Loucy (cell line): ENCODE data around the gene NOP16.

Experiments
- H2AFZ ChIP-seq: fragments of 200-600 bp; sonication (generic); 2 replicates; pipeline ENCODE4 v1.6.0; 2016; ENCODE audit warnings: antibody characterized with exemption, mild to moderate bottlenecking, low read length, moderate library complexity
- H3F3A ChIP-seq: fragments of 200-600 bp; 2 replicates; pipeline ENCODE4 v1.6.0; 2016; ENCODE audit warnings: antibody characterized with exemption, low read depth, mild to moderate bottlenecking
- H3K27me3 ChIP-seq: fragments of 200-600 bp; sonication (generic); 2 replicates; pipeline ENCODE4 v1.6.1; 2014; ENCODE audit warnings: low read length, mild to moderate bottlenecking; ENCODE audit not compliant: insufficient read depth, poor library complexity, severe bottlenecking
- H3K36me3 ChIP-seq: fragments of 200-600 bp; sonication (generic); 2 replicates; pipeline ENCODE4 v1.6.1; 2016; ENCODE audit warnings: low read length; ENCODE audit not compliant: insufficient read depth
- H3K4me1 ChIP-seq: fragments of 200-600 bp; sonication (generic); 2 replicates; pipeline ENCODE4 v1.5.1; 2014; ENCODE audit warnings: low read length, mild to moderate bottlenecking; ENCODE audit not compliant: insufficient read depth, poor library complexity, severe bottlenecking
- H3K4me2 ChIP-seq: fragments of 200-600 bp; sonication (generic); 2 replicates; pipeline ENCODE4 v1.6.0; 2014; ENCODE audit warnings: antibody characterized with exemption, low read length, low read depth, mild to moderate bottlenecking; ENCODE audit not compliant: poor library complexity, severe bottlenecking
- H3K4me3 ChIP-seq: fragments of 200-600 bp; sonication (generic); 2 replicates; pipeline ENCODE4 v1.5.1; 2014; ENCODE audit warnings: low read length, mild to moderate bottlenecking, mixed read lengths; ENCODE audit not compliant: poor library complexity, severe bottlenecking
- H3K79me2 ChIP-seq: fragments of 200-600 bp; sonication (generic); 2 replicates; pipeline ENCODE4 v1.6.1; 2014; ENCODE audit warnings: low read length; ENCODE audit not compliant: insufficient read depth
- H3K9ac ChIP-seq: fragments of 200-600 bp; sonication (generic); 2 replicates; pipeline ENCODE4 v1.6.0; 2014; ENCODE audit warnings: mild to moderate bottlenecking, low read depth, low read length, moderate library complexity; ENCODE audit not compliant: poor library complexity, severe bottlenecking
- H3K9me2 ChIP-seq: fragments of 200-600 bp; sonication (generic); replicated peaks from 2 replicates; pipeline ENCODE4 v1.6.1; 2016; ENCODE audit warnings: low read depth, low read length, mixed read lengths
- H3K9me3 ChIP-seq: fragments of 200-600 bp; sonication (generic); 2 replicates; pipeline ENCODE4 v1.6.1; 2014; ENCODE audit warnings: mild to moderate bottlenecking, antibody characterized with exemption, low read length, low read depth; ENCODE audit not compliant: insufficient read depth
- H4K20me1 ChIP-seq: fragments of 200-600 bp; sonication (generic); 2 replicates; pipeline ENCODE4 v1.6.0; 2014; ENCODE audit warnings: antibody characterized with exemption, low read length, mild to moderate bottlenecking; ENCODE audit not compliant: insufficient read depth, poor library complexity, severe bottlenecking
- EZH2phosphoT487 ChIP-seq: fragments of 200-600 bp; IDR thresholded peaks from 2 replicates; pipeline ENCODE4 v1.6.1; 2018; ENCODE audit warnings: antibody characterized with exemption, mild to moderate bottlenecking, moderate library complexity, borderline replicate concordance
- TF ChIP-seq, protein P1 (sequence below): fragments of 200-600 bp; sonication (generic); conservative IDR thresholded peaks from 2 replicates; pipeline ENCODE4 v1.5.1; 2014; ENCODE audit warnings: mild to moderate bottlenecking, antibody characterized with exemption, low read length

NOP16 gene

DNA sequence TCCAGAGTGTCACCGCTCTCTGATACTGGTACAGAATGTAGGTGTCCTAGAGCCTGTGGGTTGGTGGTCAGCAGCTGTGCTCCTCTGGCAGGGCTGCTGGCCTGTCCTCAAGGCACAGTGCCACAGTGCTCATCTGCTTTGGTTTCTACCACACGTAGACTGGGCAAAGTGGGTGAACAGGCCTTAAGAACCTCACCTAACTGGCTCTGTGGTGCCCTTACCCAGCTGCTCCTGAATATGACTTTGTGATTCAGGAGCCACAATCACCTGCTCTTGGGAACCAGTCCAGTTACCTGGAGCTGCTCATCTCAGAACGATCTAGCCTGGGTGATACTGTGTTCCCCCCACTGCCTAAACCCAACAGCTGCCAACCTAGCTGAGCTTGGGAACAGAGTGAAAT is 6.4 kb downstream of the NOP16 start:
- Histone ChIP-seq H3K27me3 (no peaks in the 10 kb centered on the region), H3K4me1 (peaks cover 6% of the 10 kb centered on the region), H3K9me2 (no peaks in the 10 kb centered on the region), H3K9me3 (no peaks in the 10 kb centered on the region), H3K79me2 (peaks cover 15% of the 10 kb centered on the region), H2AFZ (no peak overlapping the region), H3K36me3 (peaks cover 4% of the 10 kb centered on the region; the same call in 1 of the 2 replicates), H4K20me1 (no peaks in the 10 kb centered on the region), H3K4me2 (no peak overlapping the region), H3F3A (no peaks in the 10 kb centered on the region), H3K4me3 (no peak overlapping the region), H3K9ac (no peak overlapping the region)
- no peak for TF ChIP-seq EZH2phosphoT487
- TF ChIP-seq, protein P1, sequence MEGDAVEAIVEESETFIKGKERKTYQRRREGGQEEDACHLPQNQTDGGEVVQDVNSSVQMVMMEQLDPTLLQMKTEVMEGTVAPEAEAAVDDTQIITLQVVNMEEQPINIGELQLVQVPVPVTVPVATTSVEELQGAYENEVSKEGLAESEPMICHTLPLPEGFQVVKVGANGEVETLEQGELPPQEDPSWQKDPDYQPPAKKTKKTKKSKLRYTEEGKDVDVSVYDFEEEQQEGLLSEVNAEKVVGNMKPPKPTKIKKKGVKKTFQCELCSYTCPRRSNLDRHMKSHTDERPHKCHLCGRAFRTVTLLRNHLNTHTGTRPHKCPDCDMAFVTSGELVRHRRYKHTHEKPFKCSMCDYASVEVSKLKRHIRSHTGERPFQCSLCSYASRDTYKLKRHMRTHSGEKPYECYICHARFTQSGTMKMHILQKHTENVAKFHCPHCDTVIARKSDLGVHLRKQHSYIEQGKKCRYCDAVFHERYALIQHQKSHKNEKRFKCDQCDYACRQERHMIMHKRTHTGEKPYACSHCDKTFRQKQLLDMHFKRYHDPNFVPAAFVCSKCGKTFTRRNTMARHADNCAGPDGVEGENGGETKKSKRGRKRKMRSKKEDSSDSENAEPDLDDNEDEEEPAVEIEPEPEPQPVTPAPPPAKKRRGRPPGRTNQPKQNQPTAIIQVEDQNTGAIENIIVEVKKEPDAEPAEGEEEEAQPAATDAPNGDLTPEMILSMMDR = no peak

GRCh38 chr5:176381423-176381822 is 7.0 kb downstream of the NOP16 start:
- Histone ChIP-seq H3K79me2 (peaks cover 9% of the 10 kb centered on the region; the same call in 1 of the 2 replicates), H3K36me3 (peaks cover 4% of the 10 kb centered on the region; the same call in 1 of the 2 replicates)
- TF ChIP-seq, protein P1 = no peak
- no peak for TF ChIP-seq EZH2phosphoT487

DNA sequence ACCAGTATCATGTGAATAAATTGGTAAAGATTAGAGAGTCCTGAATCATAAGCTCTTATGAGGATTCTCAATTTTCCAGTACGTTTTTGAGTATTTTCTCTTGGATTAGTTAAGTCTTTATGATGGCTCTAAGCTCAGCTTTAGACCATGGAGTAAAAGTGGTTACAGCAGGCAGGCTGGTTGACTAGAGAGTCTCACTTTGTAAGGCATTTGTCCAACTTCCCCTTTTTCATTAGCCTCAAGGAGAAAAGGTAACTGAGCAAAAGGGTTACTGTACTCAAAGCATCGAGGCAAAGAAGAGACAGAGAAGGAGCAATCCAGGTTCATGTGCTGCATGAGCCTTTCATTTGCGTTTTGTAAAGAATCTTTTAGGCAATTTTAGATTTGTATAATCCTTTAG is 8.5 kb downstream of the NOP16 start:
- TF ChIP-seq, protein P1 = no peak
- TF ChIP-seq EZH2phosphoT487 = no peak
- H3K9me2 ChIP-seq = no peaks in the 10 kb centered on the region
- H3K9ac ChIP-seq = no peak overlapping the region
- peaks cover 3% of the 10 kb centered on the region; the same call in 1 of the 2 replicates for H3K36me3 ChIP-seq
- no peaks in the 10 kb centered on the region for H3K9me3 ChIP-seq
- H2AFZ ChIP-seq = no peak overlapping the region
- no peak overlapping the region for H3K4me3 ChIP-seq
- H3K79me2 ChIP-seq = no peaks in the 10 kb centered on the region
- no peak overlapping the region for H3K4me2 ChIP-seq
- H3F3A ChIP-seq = no peaks in the 10 kb centered on the region
- H3K27me3 ChIP-seq = no peaks in the 10 kb centered on the region
- no peaks in the 10 kb centered on the region for H3K4me1 ChIP-seq
- H4K20me1 ChIP-seq = no peaks in the 10 kb centered on the region

More at GRCh38 chr5:176381423-176381822, 7.0 kb downstream of the NOP16 start:
- peaks cover 3% of the 10 kb centered on the region for H3K4me1 ChIP-seq
- H3K9ac ChIP-seq = no peak overlapping the region
- H4K20me1 ChIP-seq = no peaks in the 10 kb centered on the region
- H3K27me3 ChIP-seq = no peaks in the 10 kb centered on the region
- no peaks in the 10 kb centered on the region for H3F3A ChIP-seq
- no peak overlapping the region for H3K4me2 ChIP-seq
- H3K9me3 ChIP-seq = no peaks in the 10 kb centered on the region
- H2AFZ ChIP-seq = no peak overlapping the region
- no peaks in the 10 kb centered on the region for H3K9me2 ChIP-seq
- no peak overlapping the region for H3K4me3 ChIP-seq
